ENCODE results near the gene DGKK. TPM values are rescaled to one million over a fixed set of nuclear protein-coding genes. Genes with fewer than 3 reads are reported as not detected.

Gene DGKK
- total and polyA plus RNA-seq, 4 donors = 0.01 to 0.03 (median 0.02) TPM; not detected in 1

DNA sequence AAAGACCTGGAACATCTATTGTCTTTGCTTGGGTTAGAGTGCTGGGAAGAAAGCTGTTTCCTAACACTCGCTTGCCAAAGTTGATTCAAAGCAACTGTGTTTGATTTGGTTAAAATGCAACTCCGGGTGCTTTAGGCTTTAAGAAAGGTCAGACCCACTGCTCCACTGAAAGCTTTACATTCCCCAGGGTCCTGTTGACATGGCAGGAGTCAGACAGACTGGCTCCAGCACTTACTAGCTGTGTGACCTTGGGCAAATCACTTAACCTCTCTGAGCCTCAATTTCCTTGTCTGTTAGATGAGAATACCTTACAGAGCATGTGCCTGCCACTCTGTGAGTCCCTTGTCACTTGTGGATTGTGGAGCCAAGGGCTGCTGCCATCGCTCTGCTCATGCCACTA, 39.0 kb downstream of the DGKK start:
- Histone ChIP-seq H3K4me1 (ENCODE audit: control insufficient read depth in 5 of 5, insufficient read depth in 5 of 5, low read length in 5 of 5) (no peaks in the 10 kb centered on the region), H3K27me3 (ENCODE audit: control insufficient read depth in 3 of 3, insufficient read depth in 3 of 3, low read length in 2 of 3) (peaks cover 0 to 23% (median 21%) of the 10 kb centered on the region in 3 donors), H3K9me3 (ENCODE audit: control insufficient read depth in 4 of 4, insufficient read depth in 3 of 4, low read length in 3 of 4) (peaks cover 0 to 3% (median 0%) of the 10 kb centered on the region in 4 donors), H3K27ac (ENCODE audit: low read depth in 1 of 2, low read length in 1 of 2) (no peak overlapping the region), H3K4me3 (no peak overlapping the region), H3K9ac (ENCODE audit: insufficient read depth in 1 of 2, low read length in 2 of 2) (no peak overlapping the region), H3K36me3 (ENCODE audit: control insufficient read depth in 4 of 4, insufficient read depth in 4 of 4, low read length in 4 of 4) (no peaks in the 10 kb centered on the region)
- WGBS, 2 donors = 62 to 89% methylated on average over 3 of the region's 3 CpGs
- DNase-seq (no peak), ATAC-seq (ENCODE audit: insufficient read depth, low FRiP score) (no peak)
- no peak for TF ChIP-seq CTCF (IDR thresholded peaks at IDR 0.05; ENCODE audit: control extremely low read depth, extremely low read depth)

DNA sequence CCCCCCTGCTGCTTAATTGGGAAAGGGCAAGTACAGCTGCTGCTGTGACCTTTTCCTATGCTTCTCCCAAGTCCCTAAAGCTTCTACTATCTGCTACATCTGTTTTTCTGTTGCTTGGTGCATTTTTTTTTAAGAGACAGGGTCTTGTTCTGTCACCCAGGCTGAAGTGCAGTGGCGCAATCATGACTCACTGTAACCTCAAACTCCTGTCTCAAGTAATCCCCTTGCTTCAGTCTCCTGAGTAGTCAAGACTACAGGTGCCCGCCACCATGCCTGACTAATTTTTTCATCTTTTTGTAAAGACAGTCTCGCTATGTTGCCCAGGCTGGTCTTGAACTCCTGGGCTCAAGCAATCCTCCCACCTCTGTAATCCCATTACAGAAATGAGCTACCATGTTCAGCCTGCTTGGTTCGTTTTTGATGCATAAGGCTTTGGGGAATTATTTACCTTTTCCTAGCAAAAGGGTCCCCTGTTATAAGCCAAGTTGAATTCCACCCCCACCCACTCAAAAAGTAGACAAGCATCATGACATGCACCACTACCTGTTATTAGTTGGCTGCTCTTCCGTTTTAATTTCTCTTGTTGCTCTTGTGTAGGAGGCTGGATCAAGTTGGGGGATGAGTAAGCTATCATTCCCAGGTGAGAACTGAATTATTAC, 39.6 kb downstream of the DGKK start:
- Histone ChIP-seq H3K4me1 (ENCODE audit: control insufficient read depth in 5 of 5, insufficient read depth in 5 of 5, low read length in 5 of 5) (no peaks in the 10 kb centered on the region), H3K27me3 (ENCODE audit: control insufficient read depth in 3 of 3, insufficient read depth in 3 of 3, low read length in 2 of 3) (peaks cover 0 to 24% (median 23%) of the 10 kb centered on the region in 3 donors), H3K9me3 (ENCODE audit: control insufficient read depth in 4 of 4, insufficient read depth in 3 of 4, low read length in 3 of 4) (peaks cover 0 to 3% (median 0%) of the 10 kb centered on the region in 4 donors), H3K4me3 (no peak overlapping the region), H3K9ac (ENCODE audit: insufficient read depth in 1 of 2, low read length in 2 of 2) (no peak overlapping the region), H3K27ac (ENCODE audit: low read depth in 1 of 2, low read length in 1 of 2) (no peak overlapping the region), H3K36me3 (ENCODE audit: control insufficient read depth in 4 of 4, insufficient read depth in 4 of 4, low read length in 4 of 4) (no peaks in the 10 kb centered on the region)
- ATAC-seq (ENCODE audit: insufficient read depth, low FRiP score) = no peak
- DNase-seq = no peak
- 58 to 81% methylated on average over 5 of the region's 5 CpGs for WGBS, 2 donors
- no peak for TF ChIP-seq CTCF (IDR thresholded peaks at IDR 0.05; ENCODE audit: control extremely low read depth, extremely low read depth)

DNA sequence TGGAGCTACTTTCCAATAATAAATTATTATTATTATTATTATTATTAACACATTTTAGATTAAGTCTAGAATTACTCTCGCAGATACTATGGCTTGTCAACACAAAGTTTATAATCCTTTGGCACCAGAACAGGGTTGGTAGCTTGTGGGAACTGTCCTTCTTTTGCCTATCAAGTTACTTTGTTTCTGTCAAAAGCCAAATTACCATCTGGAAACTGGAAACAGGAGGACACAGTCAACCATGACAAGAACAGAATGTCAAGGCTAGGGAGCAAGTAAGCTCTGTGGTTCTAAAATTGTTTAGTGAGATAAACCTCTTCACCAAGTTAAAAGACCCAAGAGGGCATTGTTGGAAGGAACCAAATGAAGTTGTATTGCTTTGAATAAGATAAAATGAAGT, 42.5 kb downstream of the DGKK start:
- H3K9ac ChIP-seq (ENCODE audit: insufficient read depth in 1 of 2, low read length in 2 of 2) = no peak overlapping the region
- no peaks in the 10 kb centered on the region for H3K36me3 ChIP-seq (ENCODE audit: control insufficient read depth in 4 of 4, insufficient read depth in 4 of 4, low read length in 4 of 4)
- no peak for DNase-seq
- 76 to 90% methylated on average over 1 of the region's 1 CpG for WGBS, 2 donors
- no peak overlapping the region for H3K4me3 ChIP-seq
- peaks cover 0 to 25% (median 8%) of the 10 kb centered on the region in 3 donors for H3K27me3 ChIP-seq (ENCODE audit: control insufficient read depth in 3 of 3, insufficient read depth in 3 of 3, low read length in 2 of 3)
- H3K4me1 ChIP-seq (ENCODE audit: control insufficient read depth in 5 of 5, insufficient read depth in 5 of 5, low read length in 5 of 5) = no peaks in the 10 kb centered on the region
- TF ChIP-seq CTCF (IDR thresholded peaks at IDR 0.05; ENCODE audit: control extremely low read depth, extremely low read depth) = no peak
- H3K27ac ChIP-seq (ENCODE audit: low read depth in 1 of 2, low read length in 1 of 2) = no peak overlapping the region
- no peak for ATAC-seq (ENCODE audit: insufficient read depth, low FRiP score)
- peaks cover 0 to 3% (median 0%) of the 10 kb centered on the region in 4 donors for H3K9me3 ChIP-seq (ENCODE audit: control insufficient read depth in 4 of 4, insufficient read depth in 3 of 4, low read length in 3 of 4)
